Gastrocnemius medialis (tissue), 4 donors: ENCODE data around the gene ATF4. TPM values are rescaled to one million over a fixed set of nuclear protein-coding genes. Genes with fewer than 3 reads are reported as not detected.
A peak's percentile ranks its signal among the peaks of the same experiment; 100 is the strongest.

Experiments
- ATAC-seq, 2 donors: fragments of 150-250 bp; one replicate each; pipeline ENCODE4 v1.9.1; 2016
- DNase-seq, 2 donors: peaks; one replicate each; pipeline ENCODE4 v3.0.0-alpha.2; 2019
- H3K27ac ChIP-seq, 4 donors: fragments of 200-600 bp; sonication (generic); 1 replicate in 1 of 4; 2 replicates in 3 of 4; pipeline ENCODE4 v1.5.1; 2016 to 2018; ENCODE audit warnings: mild to moderate bottlenecking in 2 of 4, moderate library complexity in 1 of 4
- H3K27me3 ChIP-seq, 3 donors: fragments of 200-600 bp; sonication (generic) in 2 of 3; 1 replicate in 1 of 3; 2 replicates in 2 of 3; pipeline versions ENCODE4 v1.5.1 to v1.6.0; 2016 to 2019; ENCODE audit warnings: mild to moderate bottlenecking in 1 of 3, moderate library complexity in 1 of 3
- H3K36me3 ChIP-seq, 2 donors: fragments of 200-600 bp; sonication (generic) in 1 of 2; one replicate each; pipeline ENCODE4 v1.5.1; 2017 to 2018
- H3K4me1 ChIP-seq, 2 donors: fragments of 200-600 bp; sonication (generic) in 1 of 2; one replicate each; pipeline ENCODE4 v1.5.1; 2016 to 2017; ENCODE audit warnings: mild to moderate bottlenecking in 2 of 2
- H3K4me3 ChIP-seq, 4 donors: fragments of 200-600 bp; sonication (generic) in 3 of 4; 1 replicate in 1 of 4; 2 replicates in 3 of 4; pipeline ENCODE4 v1.5.1; 2016 to 2019; ENCODE audit warnings: mild to moderate bottlenecking in 2 of 4
- H3K9me3 ChIP-seq, 3 donors: fragments of 200-600 bp; sonication (generic) in 2 of 3; 1 replicate in 1 of 3; 2 replicates in 2 of 3; pipeline ENCODE4 v1.5.1; 2016 to 2019
- POLR2A ChIP-seq, 2 donors: fragments of 450-650 bp; IDR thresholded peaks; one replicate each; pipeline ENCODE4 v1.6.1; 2017; ENCODE audit warnings: antibody characterized with exemption in 2 of 2, mild to moderate bottlenecking in 2 of 2, moderate library complexity in 2 of 2
- in situ Hi-C, 4 donors: fragments of 200-750 bp; cut with MboI; loops; one replicate each; pipeline versions ENCODE4 v1.15.0 to v1.8.0; 2017; ENCODE audit warnings: low sequenced_read_pairs in 4 of 4
- intact Hi-C: fragments of 100-400 bp; cut with DNase I; formaldehyde crosslinking; loops from one replicate; pipeline ENCODE4 v1.15.1; 2023; ENCODE audit warnings: low total_unique reads
- total RNA-seq, 4 donors: library from RNA; depleted of rRNA; stranded (reverse); fragments of >200 nt; gene quantifications; one replicate each; pipeline versions ENCODE4 v1.1.0 to v1.2.3, GENCODE V29; 2016
- TF ChIP-seq, protein P1 (sequence below), 5 experiments: fragments of 450-650 bp in 3 of 5; fragments of 200-600 bp in 2 of 5; sonication (generic) in 2 of 5; IDR thresholded peaks in 4 of 5; conservative IDR thresholded peaks in 1 of 5; 1 replicate in 4 of 5; 2 replicates in 1 of 5; pipeline ENCODE4 v1.5.1; 2016 to 2019; ENCODE audit warnings: antibody characterized with exemption in 5 of 5, mild to moderate bottlenecking in 3 of 5, moderate library complexity in 3 of 5

The ATF4 gene
- total RNA-seq, 4 donors from 2014 or later = 480 to 666 (median 533) TPM

DNA sequence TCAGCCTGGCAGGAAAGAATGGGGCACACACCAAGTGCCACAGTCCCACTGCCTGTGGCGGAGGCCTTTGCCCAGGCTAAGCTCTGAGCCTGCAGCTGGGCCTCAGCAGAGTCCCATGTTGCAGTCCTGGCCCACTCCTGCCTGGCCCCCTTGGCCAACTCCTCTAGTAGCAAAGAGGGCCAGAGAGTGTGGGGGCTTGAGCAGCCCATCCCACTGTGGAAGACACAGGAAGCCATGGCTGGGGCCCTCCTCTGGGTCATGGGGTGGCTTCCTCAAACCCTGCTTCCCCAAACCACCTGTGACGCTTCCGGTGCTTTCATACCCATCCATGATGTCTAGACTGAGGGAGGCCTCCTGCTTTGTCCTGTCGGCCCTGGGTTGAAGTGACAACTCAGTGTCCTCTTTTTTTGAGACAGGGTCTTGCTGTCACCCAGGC lies 6.4 kb downstream of the ATF4 start:
- in situ Hi-C loops (loop anchor here in 3 of 4 donors (25.0 kb wide), 3 partner anchors 511 to 836 kb away; partner anchors contain the start of genes ADSL (in 2 of the 3) and SGSM3 (in 1 of the 3)), intact Hi-C loops (loop anchor here (5.0 to 10.0 kb wide), 5 partner anchors 354 to 1922 kb away; partner anchors contain the start of genes GGA1, MRTFA and SUN2)
- DNase-seq (no peak), ATAC-seq (no peak)
- H3K4me3 ChIP-seq = no peak overlapping the region
- peaks cover 0 to 25% of the 10 kb centered on the region in 2 donors for H3K36me3 ChIP-seq
- peak overlapping the region; percentile 64 to 95 (median 86) for H3K27ac ChIP-seq
- H3K4me1 ChIP-seq = peaks cover 83 to 86% of the 10 kb centered on the region in 2 donors
- no peaks in the 10 kb centered on the region for H3K9me3 ChIP-seq
- H3K27me3 ChIP-seq = no peaks in the 10 kb centered on the region
- no peak for TF ChIP-seq POLR2A (IDR thresholded peaks at IDR 0.05)
- TF ChIP-seq, protein P1, sequence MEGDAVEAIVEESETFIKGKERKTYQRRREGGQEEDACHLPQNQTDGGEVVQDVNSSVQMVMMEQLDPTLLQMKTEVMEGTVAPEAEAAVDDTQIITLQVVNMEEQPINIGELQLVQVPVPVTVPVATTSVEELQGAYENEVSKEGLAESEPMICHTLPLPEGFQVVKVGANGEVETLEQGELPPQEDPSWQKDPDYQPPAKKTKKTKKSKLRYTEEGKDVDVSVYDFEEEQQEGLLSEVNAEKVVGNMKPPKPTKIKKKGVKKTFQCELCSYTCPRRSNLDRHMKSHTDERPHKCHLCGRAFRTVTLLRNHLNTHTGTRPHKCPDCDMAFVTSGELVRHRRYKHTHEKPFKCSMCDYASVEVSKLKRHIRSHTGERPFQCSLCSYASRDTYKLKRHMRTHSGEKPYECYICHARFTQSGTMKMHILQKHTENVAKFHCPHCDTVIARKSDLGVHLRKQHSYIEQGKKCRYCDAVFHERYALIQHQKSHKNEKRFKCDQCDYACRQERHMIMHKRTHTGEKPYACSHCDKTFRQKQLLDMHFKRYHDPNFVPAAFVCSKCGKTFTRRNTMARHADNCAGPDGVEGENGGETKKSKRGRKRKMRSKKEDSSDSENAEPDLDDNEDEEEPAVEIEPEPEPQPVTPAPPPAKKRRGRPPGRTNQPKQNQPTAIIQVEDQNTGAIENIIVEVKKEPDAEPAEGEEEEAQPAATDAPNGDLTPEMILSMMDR (IDR thresholded peaks at IDR 0.05 in 4 of 5, conservative IDR thresholded peaks at IDR 0.05 in 1 of 5) = no peak

DNA sequence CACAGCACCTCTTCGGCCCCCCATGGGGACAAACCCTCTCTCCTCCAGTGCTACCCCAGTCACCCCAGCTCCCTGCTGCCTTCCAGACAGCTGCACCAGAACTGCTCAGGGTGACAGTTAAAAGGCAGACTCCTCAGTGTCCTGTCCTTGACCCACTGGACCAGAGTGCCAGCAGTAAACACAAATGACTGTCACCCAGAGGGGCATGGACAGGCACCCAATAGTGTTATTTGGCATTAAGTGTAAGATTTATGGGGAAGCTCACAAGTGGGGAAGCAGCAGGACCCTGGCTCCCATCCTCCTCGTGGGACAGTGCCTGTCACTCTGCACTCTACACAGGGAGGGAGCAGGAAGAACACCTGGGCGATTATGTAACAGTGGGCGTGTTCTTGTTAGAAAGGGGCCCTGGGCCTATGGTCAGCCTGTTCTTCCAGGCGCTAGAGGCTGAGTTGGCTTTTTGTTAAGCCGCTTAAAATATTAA lies 7.2 kb downstream of the ATF4 start:
- DNase-seq (no peak), ATAC-seq (no peak)
- H3K4me3 ChIP-seq = no peak overlapping the region
- in situ Hi-C loops (loop anchor here in 3 of 4 donors (25.0 kb wide), 3 partner anchors 510 to 835 kb away; partner anchors contain the start of genes ADSL (in 2 of the 3) and SGSM3 (in 1 of the 3)), intact Hi-C loops (loop anchor here (5.0 to 10.0 kb wide), 5 partner anchors 355 to 1923 kb away; partner anchors contain the start of genes GGA1, MRTFA and SUN2)
- peaks cover 0 to 17% of the 10 kb centered on the region in 2 donors for H3K36me3 ChIP-seq
- H3K9me3 ChIP-seq = no peaks in the 10 kb centered on the region
- TF ChIP-seq, protein P1 (IDR thresholded peaks at IDR 0.05 in 4 of 5, conservative IDR thresholded peaks at IDR 0.05 in 1 of 5) = no peak
- TF ChIP-seq POLR2A (IDR thresholded peaks at IDR 0.05) = no peak
- H3K4me1 ChIP-seq = peaks cover 77 to 81% of the 10 kb centered on the region in 2 donors
- peak overlapping the region; percentile 64 to 95 (median 86) for H3K27ac ChIP-seq
- H3K27me3 ChIP-seq = no peaks in the 10 kb centered on the region

DNA sequence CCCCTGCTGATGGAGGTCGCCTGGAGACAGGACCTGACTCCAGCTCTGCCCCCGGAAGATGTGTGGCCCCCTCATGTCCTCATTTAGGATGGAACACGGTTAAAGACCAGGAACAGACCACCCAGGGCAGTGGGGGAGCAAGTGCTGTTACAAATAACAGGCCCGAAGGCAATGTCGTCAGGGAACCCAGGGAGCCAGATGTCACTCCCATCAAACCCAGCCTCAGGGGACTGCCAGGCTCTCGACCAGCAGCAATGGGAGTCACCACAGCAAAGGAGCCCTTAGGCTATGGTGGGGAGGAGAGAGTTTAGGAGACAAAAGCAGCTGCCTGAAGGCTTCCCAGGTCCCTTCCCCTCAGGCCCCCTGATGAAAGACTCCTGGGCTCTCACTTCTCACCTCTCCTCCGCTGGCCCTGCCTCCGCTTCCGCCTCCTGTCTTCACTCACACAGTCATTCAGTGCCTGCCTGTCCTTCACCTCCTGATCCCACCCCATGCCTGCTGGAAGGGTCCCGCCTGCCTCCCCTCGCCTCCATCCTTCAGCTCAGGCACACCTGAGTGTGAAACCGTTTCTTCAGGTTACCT lies 7.8 kb downstream of the ATF4 start:
- H3K4me1 ChIP-seq = peaks cover 71 to 74% of the 10 kb centered on the region in 2 donors
- no peaks in the 10 kb centered on the region for H3K9me3 ChIP-seq
- no peak for DNase-seq
- peaks cover 0 to 10% of the 10 kb centered on the region in 2 donors for H3K36me3 ChIP-seq
- no peak for ATAC-seq
- peak overlapping the region; percentile 64 to 95 (median 86) for H3K27ac ChIP-seq
- peak overlapping the region in 1 of 4 donors; percentile 40 for H3K4me3 ChIP-seq
- H3K27me3 ChIP-seq = no peaks in the 10 kb centered on the region
- TF ChIP-seq, protein P1 (IDR thresholded peaks at IDR 0.05 in 4 of 5, conservative IDR thresholded peaks at IDR 0.05 in 1 of 5) = no peak
- no peak for TF ChIP-seq POLR2A (IDR thresholded peaks at IDR 0.05)
- in situ Hi-C loops (loop anchor here in 3 of 4 donors (25.0 kb wide), 3 partner anchors 509 to 834 kb away; partner anchors contain the start of genes ADSL (in 2 of the 3) and SGSM3 (in 1 of the 3)), intact Hi-C loops (loop anchor here (2.0 to 10.0 kb wide), 7 partner anchors 65 to 1923 kb away; partner anchors contain the start of genes GGA1, MRTFA and SUN2)

DNA sequence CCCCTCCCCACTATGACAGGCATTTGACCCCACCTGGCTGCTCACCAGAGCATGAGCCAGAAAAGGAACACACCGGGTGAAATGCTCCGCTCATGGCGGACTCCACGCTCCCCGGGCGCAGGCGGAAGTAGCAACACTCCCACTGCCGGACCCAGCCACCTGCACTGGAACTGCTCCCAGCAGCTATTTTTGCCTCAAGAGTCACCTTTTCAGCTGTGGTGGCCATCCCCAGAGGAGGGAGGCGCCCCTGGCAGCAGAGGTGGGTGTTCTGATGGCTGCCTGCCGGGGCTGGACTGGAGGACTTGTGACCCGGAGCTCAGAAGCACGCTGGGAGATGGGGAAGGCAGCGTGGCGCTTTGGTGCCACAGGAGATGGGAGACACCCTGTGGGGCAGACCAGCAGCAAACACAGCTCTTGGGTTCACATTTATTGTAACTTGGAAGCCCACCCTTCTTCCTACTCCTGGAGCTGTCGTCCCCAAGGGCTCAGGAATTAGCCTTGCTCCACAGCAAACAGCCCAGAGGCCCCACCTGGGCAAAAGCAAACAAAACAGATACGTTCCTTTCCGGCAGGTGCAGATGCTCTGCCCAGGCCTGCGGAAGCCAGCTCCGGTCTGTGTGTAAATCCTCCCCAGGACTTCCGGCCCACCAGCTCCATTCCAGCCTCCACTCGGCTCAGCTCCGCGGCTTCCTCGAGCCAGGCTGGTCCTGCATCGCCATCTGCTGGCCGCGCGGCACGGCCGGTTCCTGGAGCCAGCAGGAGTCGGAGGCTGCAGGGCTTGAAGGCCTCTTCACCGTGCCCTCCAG lies 8.5 kb downstream of the ATF4 start:
- intact Hi-C loops = loop anchor here (1.0 to 10.0 kb wide), 9 partner anchors 36 to 1924 kb away; partner anchors contain the start of genes GGA1, MRTFA and SUN2
- TF ChIP-seq, protein P1 (IDR thresholded peaks at IDR 0.05 in 4 of 5, conservative IDR thresholded peaks at IDR 0.05 in 1 of 5) = peak; percentile 96 to 99 (median 99)
- TF ChIP-seq POLR2A (IDR thresholded peaks at IDR 0.05) = no peak
- Histone ChIP-seq H3K36me3 (peaks cover 0 to 5% of the 10 kb centered on the region in 2 donors), H3K4me3 (peak overlapping the region; percentile 20 to 40 (median 32)), H3K27ac (peak overlapping the region; percentile 64 to 95 (median 86)), H3K9me3 (no peaks in the 10 kb centered on the region), H3K27me3 (no peaks in the 10 kb centered on the region), H3K4me1 (peaks cover 65 to 67% of the 10 kb centered on the region in 2 donors)
- DNase-seq (peak; percentile 83 to 86), ATAC-seq (peak; percentile 49 to 51)
- in situ Hi-C loops = loop anchor here in 3 of 4 donors (25.0 kb wide), 3 partner anchors 508 to 833 kb away; partner anchors contain the start of genes ADSL (in 2 of the 3) and SGSM3 (in 1 of the 3)
